Stomach smooth muscle (tissue), 2 donors: ENCODE measurements around the gene PCNX3.
A peak's percentile ranks its signal among the peaks of the same experiment; 100 is the strongest.
"Not testable (repeated sequence)": the region's sequence is repeated elsewhere in the genome, so short reads cannot be mapped to it uniquely, and the experiment has no call there.

Experiments
- H3K27ac ChIP-seq: one replicate; pipeline ENCODE4 v1.7.0; 2013; ENCODE audit warnings: mild to moderate bottlenecking, low read length, inconsistent platforms
- H3K27me3 ChIP-seq, 2 donors: one replicate each; pipeline ENCODE4 v1.7.0; 2013; ENCODE audit warnings: low read length in 2 of 2; ENCODE audit not compliant: insufficient read depth in 2 of 2, control insufficient read depth in 1 of 2
- H3K36me3 ChIP-seq, 2 donors: one replicate each; pipeline ENCODE4 v1.7.0; 2013; ENCODE audit warnings: low read length in 2 of 2; ENCODE audit not compliant: control insufficient read depth in 2 of 2, insufficient read depth in 2 of 2
- H3K4me1 ChIP-seq: one replicate; pipeline ENCODE4 v1.7.0; 2013; ENCODE audit warnings: low read length; ENCODE audit not compliant: control insufficient read depth, insufficient read depth
- H3K4me3 ChIP-seq, 2 donors: one replicate each; pipeline ENCODE4 v1.7.0; 2013; ENCODE audit warnings: low read length in 2 of 2
- H3K9ac ChIP-seq, 2 donors: one replicate each; pipeline ENCODE4 v1.7.0; 2013; ENCODE audit warnings: low read length in 2 of 2, mild to moderate bottlenecking in 1 of 2
- H3K9me3 ChIP-seq, 2 donors: one replicate each; pipeline ENCODE4 v1.7.0; 2013; ENCODE audit warnings: low read length in 2 of 2; ENCODE audit not compliant: control insufficient read depth in 2 of 2
- donor health status: healthy.
- donor health status: Pancreatic carcinoma.

Gene PCNX3

DNA sequence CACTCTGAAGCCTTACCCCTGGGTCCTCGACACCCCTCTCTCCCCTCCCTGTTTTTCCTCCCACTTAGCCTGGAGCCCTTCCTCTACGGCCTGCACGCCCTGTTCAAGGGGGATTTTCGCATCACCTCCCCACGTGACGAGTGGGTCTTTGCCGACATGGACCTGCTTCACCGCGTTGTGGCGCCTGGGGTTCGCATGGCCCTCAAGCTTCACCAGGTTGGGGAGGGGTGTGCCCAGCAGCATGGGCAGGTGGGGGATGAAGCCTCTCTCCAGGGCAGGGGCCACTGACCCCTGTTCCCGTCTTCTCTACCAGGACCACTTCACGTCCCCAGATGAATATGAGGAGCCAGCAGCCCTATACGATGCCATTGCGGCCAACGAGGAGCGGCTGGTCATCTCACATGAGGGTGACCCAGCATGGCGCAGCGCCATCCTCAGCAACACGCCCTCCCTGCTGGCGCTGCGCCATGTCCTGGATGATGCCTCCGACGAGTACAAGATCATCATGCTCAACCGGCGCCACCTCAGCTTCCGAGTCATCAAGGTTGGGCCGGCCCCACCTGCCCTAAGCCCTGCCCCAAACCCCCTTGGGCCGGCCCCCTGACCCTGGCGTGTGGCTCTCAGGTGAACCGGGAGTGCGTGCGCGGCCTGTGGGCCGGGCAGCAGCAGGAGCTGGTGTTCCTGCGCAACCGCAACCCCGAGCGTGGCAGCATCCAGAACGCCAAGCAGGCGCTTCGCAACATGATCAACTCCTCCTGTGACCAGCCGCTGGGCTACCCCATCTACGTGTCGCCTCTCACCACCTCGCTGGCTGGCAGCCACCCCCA, 19.5 kb downstream of the PCNX3 start:
- peaks cover 35 to 43% of the 10 kb centered on the region in 2 donors for H3K36me3 ChIP-seq
- H3K4me3 ChIP-seq: no peak overlapping the region
- no peaks in the 10 kb centered on the region for H3K27me3 ChIP-seq
- no peak overlapping the region for H3K9ac ChIP-seq
- H3K27ac ChIP-seq: no peak overlapping the region
- no peaks in the 10 kb centered on the region for H3K9me3 ChIP-seq
- H3K4me1 ChIP-seq: peaks cover 27% of the 10 kb centered on the region

DNA sequence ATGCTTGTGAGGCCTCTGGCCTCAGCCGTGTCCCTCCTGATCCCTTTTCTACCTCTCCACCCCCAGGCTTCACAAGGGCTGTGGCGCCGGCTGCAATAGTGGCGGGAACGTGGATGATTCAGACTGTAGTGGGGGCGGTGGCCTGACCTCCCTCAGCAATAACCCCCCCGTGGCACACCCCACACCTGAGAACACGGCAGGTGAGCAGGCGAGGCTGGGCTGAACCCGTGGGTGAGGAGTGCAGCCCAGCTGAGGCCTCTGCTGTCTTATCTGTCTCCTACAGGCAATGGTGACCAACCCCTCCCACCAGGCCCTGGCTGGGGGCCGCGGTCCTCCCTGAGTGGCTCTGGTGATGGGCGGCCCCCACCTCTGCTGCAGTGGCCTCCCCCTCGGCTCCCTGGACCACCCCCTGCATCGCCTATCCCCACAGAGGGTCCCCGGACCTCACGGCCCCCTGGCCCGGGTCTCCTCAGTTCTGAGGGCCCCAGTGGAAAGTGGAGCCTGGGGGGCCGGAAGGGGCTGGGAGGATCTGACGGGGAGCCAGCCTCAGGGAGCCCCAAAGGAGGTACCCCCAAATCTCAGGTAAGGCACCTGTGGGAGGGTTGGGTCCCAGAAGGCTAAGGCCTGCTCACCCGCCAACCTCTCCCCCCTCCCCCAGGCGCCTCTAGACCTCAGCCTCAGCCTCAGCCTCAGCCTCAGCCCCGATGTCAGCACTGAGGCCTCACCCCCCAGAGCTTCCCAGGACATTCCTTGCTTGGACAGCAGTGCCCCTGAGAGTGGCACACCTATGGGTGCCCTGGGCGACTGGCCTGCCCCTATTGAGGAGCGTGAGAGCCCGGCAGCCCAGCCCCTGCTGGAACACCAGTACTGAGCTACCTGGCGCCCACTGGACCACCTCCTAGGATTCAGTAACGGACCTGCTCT, 20.8 kb downstream of the PCNX3 start:
- H3K27me3 ChIP-seq: no peaks in the 10 kb centered on the region
- H3K27ac ChIP-seq: no peak overlapping the region
- peaks cover 27 to 33% of the 10 kb centered on the region in 2 donors for H3K36me3 ChIP-seq
- H3K9me3 ChIP-seq: no peaks in the 10 kb centered on the region
- no peak overlapping the region for H3K4me3 ChIP-seq
- peak overlapping the region in 1 of 2 donors; percentile 9 for H3K9ac ChIP-seq
- H3K4me1 ChIP-seq: peaks cover 39% of the 10 kb centered on the region

DNA sequence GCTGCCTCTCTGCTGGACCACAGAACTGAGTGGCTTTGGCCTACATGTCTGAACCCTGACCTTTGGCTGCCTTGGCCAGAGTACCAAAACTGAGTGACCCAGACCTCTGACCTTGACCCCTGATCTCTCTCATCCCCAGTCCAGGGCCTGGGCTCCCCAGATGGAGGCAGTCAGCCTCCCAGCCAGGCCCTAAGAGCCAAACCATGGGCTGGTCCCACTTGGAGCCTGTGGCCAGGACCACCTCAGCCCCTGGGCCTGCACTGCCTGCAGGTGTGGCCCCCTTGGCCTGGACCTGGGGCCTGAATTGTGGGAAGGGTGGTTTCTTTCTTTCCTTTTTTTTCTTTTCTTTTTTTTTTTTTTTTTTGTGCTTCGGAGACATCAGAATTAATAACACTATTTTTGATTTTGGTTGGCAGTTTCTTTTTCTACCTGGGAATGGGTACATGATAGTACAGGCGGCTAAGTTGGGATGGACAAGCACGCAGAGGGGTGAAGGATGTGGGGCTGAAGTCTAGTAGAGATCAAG, 21.5 kb downstream of the PCNX3 start:
- peak overlapping the region; percentile 51 to 87 for H3K4me3 ChIP-seq
- peaks cover 21 to 28% of the 10 kb centered on the region in 2 donors for H3K36me3 ChIP-seq
- H3K27ac ChIP-seq: no peak overlapping the region
- H3K27me3 ChIP-seq: no peaks in the 10 kb centered on the region
- H3K9me3 ChIP-seq: no peaks in the 10 kb centered on the region
- H3K4me1 ChIP-seq: peaks cover 39% of the 10 kb centered on the region
- H3K9ac ChIP-seq: peak overlapping the region in 1 of 2 donors; percentile 59

DNA sequence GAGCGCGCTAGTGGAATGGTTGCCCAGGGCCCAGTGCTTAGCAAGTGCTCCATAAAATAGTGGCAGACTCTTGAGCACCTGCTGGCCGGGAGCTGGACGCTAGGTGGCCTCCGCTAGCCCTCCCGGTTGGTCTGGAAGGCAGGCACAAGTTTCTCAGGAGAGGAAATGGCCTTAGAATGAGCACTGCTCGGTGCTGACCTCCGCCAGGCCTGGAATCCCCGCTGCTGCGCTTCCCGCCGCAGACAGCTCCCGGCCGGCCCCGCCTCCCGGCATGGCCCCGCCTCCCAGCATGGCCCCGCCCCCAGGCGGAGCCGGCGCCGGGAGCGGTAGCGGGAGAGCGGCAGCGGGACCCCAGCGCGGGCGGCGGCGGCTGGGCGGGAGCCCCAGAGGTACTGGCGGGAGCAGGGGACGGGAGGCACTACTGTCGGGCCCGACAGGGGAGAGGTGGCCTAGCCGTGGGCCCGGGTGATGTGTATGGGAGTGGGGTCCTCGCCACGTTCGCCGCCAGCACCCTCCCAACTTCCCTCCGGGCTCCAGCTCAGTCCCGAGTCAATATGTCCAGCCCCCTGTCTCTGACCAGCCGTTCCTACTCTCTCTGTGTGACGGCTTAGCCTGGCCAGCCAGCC, 22.3 kb downstream of the PCNX3 start, which contains the start of gene SIPA1:
TSS of gene SIPA1 (plus strand) at position 308 of the 626 bp plus-strand sequence. CDS start 2,821 bp downstream, outside the sequence.
- Histone ChIP-seq H3K9ac (peak within 1 kb of the TSS; percentile 59 to 75), H3K36me3 (peaks cover 21 to 28% of the 10 kb centered on the region in 2 donors), H3K4me3 (peak within 1 kb of the TSS; percentile 51 to 87), H3K27ac (peak within 1 kb of the TSS; percentile 79), H3K9me3 (no peaks in the 10 kb centered on the region), H3K4me1 (peaks cover 39% of the 10 kb centered on the region), H3K27me3 (no peaks in the 10 kb centered on the region)

DNA sequence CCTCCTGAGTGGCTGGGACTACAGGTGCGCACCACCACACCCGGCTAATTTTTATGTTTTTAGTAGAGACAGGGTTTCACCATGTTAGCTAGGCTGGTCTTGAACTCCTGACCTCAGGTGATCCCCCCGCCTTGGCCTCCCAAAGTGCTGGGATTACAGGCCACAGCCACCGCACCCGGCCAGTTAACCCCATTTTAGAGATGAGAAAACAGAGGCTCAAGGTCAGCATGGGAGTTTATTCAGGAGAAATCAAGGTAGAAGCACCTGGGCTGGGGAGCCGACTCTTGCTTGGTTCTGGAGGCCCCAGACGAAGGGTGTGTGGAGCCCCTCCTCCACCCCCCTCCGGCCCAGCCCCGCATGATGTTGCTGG, 23.6 kb downstream of the PCNX3 start:
- H3K9ac ChIP-seq, H3K27me3 ChIP-seq, H3K9me3 ChIP-seq, H3K4me3 ChIP-seq, H3K27ac ChIP-seq: not testable (repeated sequence)
- Histone ChIP-seq H3K4me1 (peaks cover 39% of the 10 kb centered on the region), H3K36me3 (peaks cover 25% of the 10 kb centered on the region in 2 donors)

DNA sequence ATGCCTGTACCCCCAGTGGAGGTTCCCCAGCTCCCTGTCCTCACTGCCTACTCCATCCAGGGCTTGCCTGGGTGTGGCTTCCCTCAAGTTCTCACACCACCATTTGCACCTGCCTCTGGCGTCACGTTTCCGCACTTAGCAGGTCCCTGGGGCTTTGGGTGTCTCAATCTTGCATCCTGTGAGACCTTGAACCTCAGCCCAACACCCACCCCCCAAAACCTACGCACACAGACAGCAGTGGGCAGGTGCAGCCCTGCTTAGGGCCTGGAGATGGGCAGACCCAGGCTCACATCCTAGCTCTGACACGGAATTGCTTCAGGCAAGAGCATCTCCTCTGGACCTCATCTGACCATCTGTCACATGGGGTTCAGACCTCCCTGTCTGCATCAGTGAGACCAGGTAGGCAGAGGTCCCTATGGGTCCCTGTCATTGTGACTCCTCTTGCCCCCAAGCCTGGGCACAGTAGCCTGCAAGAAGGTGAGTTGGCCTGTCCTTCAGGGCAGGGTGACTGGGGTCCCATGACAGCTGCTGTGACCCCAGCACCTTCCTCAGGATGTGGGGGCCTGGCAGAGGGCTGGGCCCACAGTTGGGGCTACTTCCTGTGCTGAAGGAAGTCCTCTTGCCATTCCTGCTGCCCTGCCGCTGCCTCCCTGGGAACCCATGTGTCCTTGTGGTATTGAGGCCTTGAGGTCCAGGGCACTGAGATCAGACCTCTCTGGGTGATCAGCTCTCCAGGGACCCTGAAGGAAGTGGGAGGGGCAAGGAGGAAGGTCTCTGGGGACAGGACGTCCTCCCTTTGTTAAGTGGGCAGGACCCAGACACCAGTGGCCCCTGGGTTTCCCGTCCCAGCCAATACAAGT, 24.3 kb downstream of the PCNX3 start:
- H3K36me3 ChIP-seq: peaks cover 18 to 20% of the 10 kb centered on the region in 2 donors
- no peaks in the 10 kb centered on the region for H3K9me3 ChIP-seq
- H3K4me1 ChIP-seq: peaks cover 39% of the 10 kb centered on the region
- peak overlapping the region; percentile 31 to 35 for H3K4me3 ChIP-seq
- H3K27me3 ChIP-seq: no peaks in the 10 kb centered on the region
- no peak overlapping the region for H3K27ac ChIP-seq
- peak overlapping the region; percentile 13 for H3K9ac ChIP-seq

DNA sequence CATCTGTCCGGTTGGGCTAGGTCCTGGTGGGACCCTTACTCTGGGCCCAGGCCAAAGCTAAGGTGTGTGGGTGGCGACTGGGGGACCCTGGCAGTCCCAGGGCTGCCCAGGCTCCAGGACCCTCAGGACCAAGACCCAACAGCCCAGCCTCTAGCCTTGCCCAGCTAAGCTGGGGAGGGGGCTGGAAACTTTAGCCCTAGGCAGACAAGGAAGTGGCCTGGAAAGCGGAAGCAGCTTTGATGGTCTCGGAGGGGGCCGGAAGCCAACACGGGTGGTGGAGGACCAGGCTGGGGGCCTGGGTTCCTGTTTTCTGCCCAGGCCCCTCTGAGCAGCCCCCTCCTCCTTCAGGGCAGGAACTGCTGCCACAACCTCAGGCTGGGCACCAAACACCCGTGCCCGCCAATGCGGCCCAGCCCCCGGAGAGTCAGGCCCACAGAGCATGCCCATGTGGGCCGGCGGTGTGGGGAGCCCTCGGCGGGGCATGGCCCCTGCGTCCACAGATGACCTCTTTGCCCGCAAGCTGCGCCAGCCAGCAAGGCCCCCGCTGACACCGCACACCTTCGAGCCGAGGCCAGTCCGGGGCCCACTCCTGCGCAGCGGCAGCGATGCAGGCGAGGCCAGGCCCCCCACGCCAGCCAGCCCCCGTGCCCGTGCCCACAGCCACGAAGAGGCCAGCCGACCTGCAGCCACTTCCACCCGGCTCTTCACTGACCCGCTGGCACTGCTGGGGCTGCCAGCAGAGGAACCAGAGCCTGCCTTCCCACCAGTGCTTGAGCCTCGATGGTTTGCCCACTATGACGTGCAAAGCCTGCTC, 25.1 kb downstream of the PCNX3 start:
- Histone ChIP-seq H3K4me1 (peaks cover 42% of the 10 kb centered on the region), H3K9ac (peak overlapping the region in 1 of 2 donors; percentile 13), H3K9me3 (no peaks in the 10 kb centered on the region), H3K27ac (no peak overlapping the region), H3K36me3 (peaks cover 12 to 17% of the 10 kb centered on the region in 2 donors), H3K4me3 (no peak overlapping the region), H3K27me3 (no peaks in the 10 kb centered on the region)

DNA sequence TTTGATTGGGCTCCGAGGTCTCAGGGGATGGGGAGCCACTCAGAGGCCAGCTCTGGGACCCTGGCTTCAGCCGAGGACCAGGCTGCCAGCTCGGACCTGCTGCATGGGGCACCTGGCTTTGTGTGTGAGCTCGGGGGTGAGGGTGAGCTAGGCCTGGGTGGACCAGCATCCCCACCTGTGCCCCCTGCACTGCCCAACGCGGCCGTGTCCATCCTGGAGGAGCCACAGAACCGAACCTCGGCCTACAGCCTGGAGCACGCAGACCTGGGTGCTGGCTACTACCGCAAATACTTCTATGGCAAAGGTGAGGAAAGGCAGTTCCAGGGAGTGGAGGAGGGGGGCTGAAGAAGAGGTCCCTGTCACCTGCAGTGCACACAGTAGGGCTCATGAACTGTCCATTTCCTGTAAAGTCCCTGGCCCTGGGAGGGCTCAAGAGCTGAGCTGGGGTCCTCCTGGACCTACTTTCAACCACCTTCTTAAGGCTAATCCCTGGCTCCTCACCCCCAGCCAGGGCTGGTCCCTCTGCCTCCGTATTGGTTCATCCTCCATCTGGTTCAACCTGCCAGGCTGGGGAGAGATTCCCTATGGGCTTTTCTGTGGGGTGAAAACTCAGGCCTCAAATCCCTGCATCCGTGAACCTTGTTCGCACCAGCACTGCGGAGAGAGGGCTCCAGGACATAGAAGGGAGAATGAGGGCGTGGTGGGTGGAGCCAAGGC, 25.9 kb downstream of the PCNX3 start:
- peaks cover 7 to 14% of the 10 kb centered on the region in 2 donors for H3K36me3 ChIP-seq
- H3K9ac ChIP-seq: no peak overlapping the region
- no peak overlapping the region for H3K4me3 ChIP-seq
- no peaks in the 10 kb centered on the region for H3K27me3 ChIP-seq
- no peaks in the 10 kb centered on the region for H3K9me3 ChIP-seq
- H3K27ac ChIP-seq: no peak overlapping the region
- H3K4me1 ChIP-seq: peaks cover 42% of the 10 kb centered on the region
